HepG2 (cell line): Measurements from ENCODE around the gene OR2A1. TPM values are rescaled to one million over a fixed set of nuclear protein-coding genes. Genes with fewer than 3 reads are reported as not detected.
"Not testable (repeated sequence)": the region's sequence is repeated elsewhere in the genome, so short reads cannot be mapped to it uniquely, and the experiment has no call there.

ENCODE experiments used
- ATAC-seq: fragments of 200-7000 bp; cut with Tn5 transposase; 3 replicates; pipeline ENCODE4 v1.9.1; 2020; ENCODE audit warnings: mild to moderate bottlenecking, moderate library complexity
- BruUV-seq: library from RNA; stranded (reverse); fragments of 400-500 nt; replicated peaks from 2 replicates; lab custom pipeline; 2021; lab: Mats Ljungman, UMichigan
- CTCF ChIA-PET: fragments of 300-600 bp; formaldehyde crosslinking; extraction: SDS; loops from one replicate; lab custom pipeline; 2021; ENCODE audit warnings: low total read pairs, inconsistent platforms, low intra/inter-chr PET ratio; lab: Yijun Ruan, JAX
- POLR2A ChIA-PET: fragments of 350-600 bp; sonication (Branson Sonifier 250); formaldehyde crosslinking; loops from one replicate; lab custom pipeline; 2020; ENCODE audit warnings: antibody characterized with exemption, inconsistent platforms; lab: Yijun Ruan, JAX
- DNase-seq: peaks from one replicate; pipeline ENCODE4 v3.0.0-alpha.2; 2015; ENCODE audit warnings: low spot score
- FAIRE-seq: peaks from 3 replicates; lab custom pipeline; 2011; peaks lifted over from hg19 to GRCh38; lab: Jason Lieb, UNC
- H2AFZ ChIP-seq: one replicate; pipeline ENCODE4 v1.6.1; 2011; ENCODE audit warnings: low read length, inconsistent platforms
- H3K27ac ChIP-seq: fragments of 300-600 bp; 3 replicates; pipeline ENCODE4 v1.8.0; 2011; ENCODE audit warnings: mixed run types, mild to moderate bottlenecking, mixed read lengths, low read length, inconsistent platforms; ENCODE audit not compliant: insufficient read depth; ENCODE audit errors: extremely low read length
- H3K27me3 ChIP-seq, 2 experiments: fragments of 200-600 bp in 1 of 2; 2 replicates in 1 of 2; 3 replicates in 1 of 2; pipeline versions ENCODE4 v1.6.0 to v1.8.0; 2011; ENCODE audit warnings: low read length in 2 of 2, mild to moderate bottlenecking in 2 of 2, moderate library complexity in 2 of 2, inconsistent platforms in 1 of 2; ENCODE audit not compliant: insufficient read depth in 2 of 2, control insufficient read depth in 1 of 2
- H3K36me3 ChIP-seq, 2 experiments: fragments of 200-600 bp in 1 of 2; replicated peaks in 1 of 2; 2 replicates in 1 of 2; 3 replicates in 1 of 2; pipeline versions ENCODE4 v1.5.1 to v1.8.0; 2011; ENCODE audit warnings: low read length in 2 of 2, inconsistent platforms in 1 of 2; ENCODE audit not compliant: insufficient read depth in 2 of 2, control insufficient read depth in 1 of 2
- H3K4me1 ChIP-seq: 2 replicates; pipeline ENCODE4 v1.5.1; 2012; ENCODE audit warnings: low read length, inconsistent platforms; ENCODE audit not compliant: insufficient read depth
- H3K4me2 ChIP-seq: 2 replicates; pipeline ENCODE4 v1.6.0; 2011; ENCODE audit warnings: low read depth, low read length, inconsistent platforms
- H3K4me3 ChIP-seq, 3 experiments: fragments of 200-600 bp in 1 of 3; sonication (generic), shearing (Covaris generic) in 1 of 3; replicated peaks in 1 of 3; 2 replicates each; pipeline ENCODE4 v1.5.1; 2011 to 2016; ENCODE audit warnings: low read length in 3 of 3, inconsistent platforms in 2 of 3, low read depth in 2 of 3, mild to moderate bottlenecking in 2 of 3, control low read depth in 1 of 3, mixed read lengths in 1 of 3; ENCODE audit not compliant: insufficient read depth in 1 of 3
- H3K79me2 ChIP-seq: one replicate; pipeline ENCODE4 v1.6.1; 2011; ENCODE audit warnings: low read length, inconsistent platforms; ENCODE audit not compliant: insufficient read depth
- H3K9ac ChIP-seq: 2 replicates; pipeline ENCODE4 v1.6.0; 2011; ENCODE audit warnings: mild to moderate bottlenecking, low read depth, low read length, inconsistent platforms; ENCODE audit not compliant: insufficient read depth
- H3K9me3 ChIP-seq: 2 replicates; pipeline ENCODE4 v1.5.1; 2012; ENCODE audit warnings: mild to moderate bottlenecking, low read length
- H4K20me1 ChIP-seq: 2 replicates; pipeline ENCODE4 v1.6.0; 2011; ENCODE audit warnings: inconsistent platforms, mild to moderate bottlenecking, low read length, moderate library complexity; ENCODE audit not compliant: insufficient read depth
- WGBS: methylation state at CpG from one replicate; pipeline ENCODE4 v1.1.6; 2017; ENCODE audit warnings: low lambda C conversion rate; 5-methylcytosine and 5-hydroxymethylcytosine counted together
- in situ Hi-C: cut with HindIII; loops from 2 replicates; pipeline ENCODE4 v1.10.0; 2017; ENCODE audit warnings: low pct_unique_long_range_greater_than_20kb; ENCODE audit not compliant: extremely low pct_ligation_motif_present
- intact Hi-C: fragments of 100-400 bp; cut with micrococcal nuclease; formaldehyde crosslinking; loops from one replicate; pipeline ENCODE4 v1.10.0; 2022; ENCODE audit not compliant: unreplicated experiment
- polyA plus RNA-seq, 8 experiments: library from polyadenylated mRNA; depleted of rRNA in 3 of 8; stranded (reverse) in 7 of 8; unstranded in 1 of 8; fragments of >200 nt; fragmentation: Illumina TruSeq in 4 of 8; extraction: Trizol in 4 of 8; gene quantifications; 2 replicates each; pipeline versions ENCODE4 v1.2.1 to v1.2.3, GENCODE V29; 2011 to 2016; ENCODE audit warnings: low read depth in 4 of 8, missing spikeins in 1 of 8, mixed read lengths in 1 of 8; ENCODE audit not compliant: insufficient read depth in 1 of 8
- total RNA-seq, 5 experiments: library from RNA; depleted of rRNA; stranded (reverse); fragments of >200 nt; fragmentation: Illumina TruSeq; extraction: Trizol; gene quantifications; 2 replicates each; pipeline ENCODE4 v1.2.3, GENCODE V29; 2016; ENCODE audit warnings: low read depth in 1 of 5

Gene OR2A1
- total and polyA plus RNA-seq, 2 of the 13 experiments (the other 11 are each of a cell fraction or from before 2014, with no cell fraction given) = not detected

DNA sequence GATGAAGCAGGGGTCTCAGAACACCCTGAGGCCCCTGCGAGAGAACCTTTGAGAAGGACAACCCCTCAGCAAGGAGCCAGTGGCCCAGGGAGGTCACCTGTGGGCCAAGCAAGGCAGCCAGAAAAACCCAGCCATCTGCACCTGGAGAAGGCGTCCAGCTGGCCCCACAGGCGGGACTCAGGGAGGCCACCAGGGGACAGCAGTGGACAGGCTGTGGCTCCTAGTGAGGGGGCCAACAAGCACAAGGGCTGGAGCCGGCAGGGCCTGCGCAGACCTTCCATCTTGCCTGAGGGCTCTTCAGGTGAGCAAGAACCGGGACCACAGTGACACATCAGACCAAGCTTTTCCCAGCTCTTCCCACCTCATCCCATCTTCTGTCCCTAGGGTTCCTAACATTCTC, 53.3 kb downstream of the OR2A1 start:
- DNase-seq, H3K4me1 ChIP-seq, POLR2A ChIA-PET, H3K9me3 ChIP-seq, BruUV-seq, H3K27me3 ChIP-seq, H3K79me2 ChIP-seq, H4K20me1 ChIP-seq, FAIRE-seq, CTCF ChIA-PET, intact Hi-C loops, H3K36me3 ChIP-seq, H3K4me2 ChIP-seq, H3K9ac ChIP-seq, H2AFZ ChIP-seq, H3K27ac ChIP-seq, H3K4me3 ChIP-seq, in situ Hi-C loops: not testable (repeated sequence)
- peak; percentile 85 for ATAC-seq
- WGBS = no CpG with 5 or more reads among the region's 6 CpGs

DNA sequence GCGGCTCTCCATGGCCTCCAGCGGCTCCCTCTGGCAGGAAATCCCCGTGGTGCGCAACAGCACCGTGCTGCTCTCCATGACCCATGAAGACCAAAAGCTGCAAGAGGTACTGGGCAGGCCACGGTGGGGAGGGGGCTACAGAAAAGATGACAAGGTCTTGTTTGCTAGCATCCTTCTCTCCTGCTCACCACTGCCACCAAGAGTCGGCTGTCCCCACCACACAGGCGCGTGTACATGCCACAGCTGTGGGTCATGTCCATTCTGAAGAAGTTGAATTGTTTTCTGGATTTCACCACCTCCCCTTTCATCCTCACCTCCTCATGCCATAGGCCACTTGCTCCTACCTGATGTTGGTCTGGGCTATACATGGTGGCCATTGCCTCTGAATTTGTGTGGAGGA, 55.0 kb downstream of the OR2A1 start:
- H3K4me2 ChIP-seq, H3K4me1 ChIP-seq, H3K4me3 ChIP-seq, BruUV-seq, H4K20me1 ChIP-seq, H3K27me3 ChIP-seq, DNase-seq, POLR2A ChIA-PET, H3K9ac ChIP-seq, CTCF ChIA-PET, H3K27ac ChIP-seq, H3K79me2 ChIP-seq, H2AFZ ChIP-seq, FAIRE-seq, intact Hi-C loops, H3K36me3 ChIP-seq, H3K9me3 ChIP-seq, in situ Hi-C loops: not testable (repeated sequence)
- peak; percentile 53 for ATAC-seq
- no CpG with 5 or more reads among the region's 9 CpGs for WGBS

DNA sequence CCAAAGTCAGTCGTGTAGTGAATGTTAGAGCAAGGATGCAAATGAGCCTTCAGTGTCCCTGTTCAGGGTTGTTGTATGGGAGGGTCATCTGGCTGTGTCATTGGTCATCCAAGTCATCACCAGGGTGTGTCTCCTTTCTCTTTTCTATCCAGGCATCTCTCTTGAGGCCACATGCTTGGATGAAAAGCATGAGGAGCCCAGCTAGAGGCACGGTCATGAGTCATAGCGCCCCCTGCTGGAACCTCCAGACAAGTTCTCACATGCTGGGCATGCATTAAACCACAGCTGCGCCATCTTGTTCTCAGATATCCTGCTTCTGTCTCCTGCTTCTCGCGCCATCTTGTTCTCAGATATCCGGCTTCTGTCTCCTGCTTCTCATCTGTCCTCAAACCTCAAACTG, 57.0 kb downstream of the OR2A1 start:
- H3K27me3 ChIP-seq, H3K4me2 ChIP-seq, CTCF ChIA-PET, H2AFZ ChIP-seq, in situ Hi-C loops, FAIRE-seq, H3K9me3 ChIP-seq, intact Hi-C loops, H3K4me3 ChIP-seq, BruUV-seq, H3K36me3 ChIP-seq, H3K4me1 ChIP-seq, DNase-seq, H3K9ac ChIP-seq, ATAC-seq, H3K79me2 ChIP-seq, H4K20me1 ChIP-seq, POLR2A ChIA-PET, H3K27ac ChIP-seq: not testable (repeated sequence)
- 72% methylated on average over 4 of the region's 7 CpGs for WGBS

Other genes starting within 250 kb of the OR2A1 start
- gene OR2A25, start 242.6 kb upstream of the OR2A1 start, total RNA-seq (2016; rRNA removed; fragmentation: Illumina TruSeq; extraction: Trizol) = not detected in 2 replicates
- 0.07 TPM in 1 of 2 replicates, not detected in the other for gene OR2A25, start 242.6 kb upstream of the OR2A1 start, polyA plus RNA-seq (2011; rRNA removed)
- not detected in 2 replicates for gene OR2A12, start 226.1 kb upstream of the OR2A1 start, total RNA-seq (2016; rRNA removed; fragmentation: Illumina TruSeq; extraction: Trizol)
- 0.18 TPM in 1 of 2 replicates, not detected in the other for gene OR2A12, start 226.1 kb upstream of the OR2A1 start, polyA plus RNA-seq (2011; rRNA removed)
- gene OR2A2, start 202.8 kb upstream of the OR2A1 start, total RNA-seq (2016; rRNA removed; fragmentation: Illumina TruSeq; extraction: Trizol) = not detected in 2 replicates
- not detected in 2 replicates for gene OR2A2, start 202.8 kb upstream of the OR2A1 start, polyA plus RNA-seq (2011; rRNA removed)
- gene OR2A14, start 189.2 kb upstream of the OR2A1 start, total RNA-seq (2016; rRNA removed; fragmentation: Illumina TruSeq; extraction: Trizol) = not detected in 2 replicates
- gene OR2A14, start 189.2 kb upstream of the OR2A1 start, polyA plus RNA-seq (2011; rRNA removed) = not detected in 2 replicates
- gene CTAGE4, start 129.0 kb upstream of the OR2A1 start, total RNA-seq (2016; rRNA removed; fragmentation: Illumina TruSeq; extraction: Trizol) = not detected in 2 replicates
- not detected in 2 replicates for gene CTAGE4, start 129.0 kb upstream of the OR2A1 start, polyA plus RNA-seq (2011; rRNA removed)
- 0.18 TPM in 1 of 2 replicates, not detected in the other for gene ARHGEF35, start 116.6 kb upstream of the OR2A1 start, total RNA-seq (2016; rRNA removed; fragmentation: Illumina TruSeq; extraction: Trizol)
- gene ARHGEF35, start 116.6 kb upstream of the OR2A1 start, polyA plus RNA-seq (2011; rRNA removed) = 0.03 TPM in 1 of 2 replicates, not detected in the other
- not detected in 2 replicates for gene OR2A42, start 72.8 kb upstream of the OR2A1 start, total RNA-seq (2016; rRNA removed; fragmentation: Illumina TruSeq; extraction: Trizol)
- not detected in 2 replicates for gene OR2A42, start 72.8 kb upstream of the OR2A1 start, polyA plus RNA-seq (2011; rRNA removed)
- gene OR2A7, start 47.6 kb upstream of the OR2A1 start, total RNA-seq (2016; rRNA removed; fragmentation: Illumina TruSeq; extraction: Trizol) = not detected in 2 replicates
- not detected in 2 replicates for gene OR2A7, start 47.6 kb upstream of the OR2A1 start, polyA plus RNA-seq (2011; rRNA removed)
- gene CTAGE8, start 43.1 kb upstream of the OR2A1 start, total RNA-seq (2016; rRNA removed; fragmentation: Illumina TruSeq; extraction: Trizol) = not detected in 2 replicates
- not detected in 2 replicates for gene CTAGE8, start 43.1 kb upstream of the OR2A1 start, polyA plus RNA-seq (2011; rRNA removed)
- gene ARHGEF5, start 43.0 kb downstream of the OR2A1 start, total RNA-seq (2016; rRNA removed; fragmentation: Illumina TruSeq; extraction: Trizol) = 1.2 and 1.3 TPM in 2 replicates
- gene ARHGEF5, start 43.0 kb downstream of the OR2A1 start, polyA plus RNA-seq (2011; rRNA removed) = 1.3 and 1.7 TPM in 2 replicates
- gene NOBOX, start 91.3 kb downstream of the OR2A1 start, total RNA-seq (2016; rRNA removed; fragmentation: Illumina TruSeq; extraction: Trizol) = not detected in 2 replicates
- gene NOBOX, start 91.3 kb downstream of the OR2A1 start, polyA plus RNA-seq (2011; rRNA removed) = not detected in 2 replicates